ENCODE data around the gene GTF3C4.

The GTF3C4 gene

GRCh38 chr9:132672413-132672690, 2.1 kb downstream of the GTF3C4 start:
- Histone ChIP-seq H3K9me3 (ENCODE audit: control insufficient read depth, low read length) (no peaks in the 10 kb centered on the region), H3K36me3 (ENCODE audit: control insufficient read depth, insufficient read depth, low read length, severe bottlenecking) (no peaks in the 10 kb centered on the region), H3K4me1 (ENCODE audit: control insufficient read depth, insufficient read depth, low read length) (peaks cover 30% of the 10 kb centered on the region), H3K9ac (ENCODE audit: low read length) (no peak overlapping the region), H3K27me3 (replicated peaks; ENCODE audit: control insufficient read depth, insufficient read depth, low read length) (no peaks in the 10 kb centered on the region), H3K4me3 (ENCODE audit: low read length) (peak overlapping the region; percentile 86)
- peak; percentile 28 for DNase-seq (ENCODE audit: low read depth)

DNA sequence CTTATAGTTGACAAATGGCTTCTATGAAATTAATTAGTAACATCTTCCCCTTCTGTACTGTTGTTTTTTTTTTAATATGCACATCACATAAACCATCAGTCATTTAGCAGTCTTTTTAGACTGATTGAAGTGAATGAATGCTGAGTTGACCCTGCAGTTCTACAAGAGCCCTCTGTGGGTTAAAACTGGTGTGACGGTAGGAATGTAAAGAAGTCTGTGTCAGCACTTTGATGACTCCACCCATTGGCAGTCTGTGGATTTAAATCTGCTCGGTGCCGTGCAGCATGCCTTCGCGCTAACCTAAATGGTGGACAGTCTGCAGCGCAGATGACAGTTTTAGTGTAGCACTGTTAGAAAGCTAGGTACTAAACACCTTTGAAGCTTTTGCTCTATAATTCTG, 3.1 kb downstream of the GTF3C4 start:
- H3K27me3 ChIP-seq (replicated peaks; ENCODE audit: control insufficient read depth, insufficient read depth, low read length): no peaks in the 10 kb centered on the region
- no peak overlapping the region for H3K9ac ChIP-seq (ENCODE audit: low read length)
- DNase-seq (ENCODE audit: low read depth): peak; percentile 77
- H3K36me3 ChIP-seq (ENCODE audit: control insufficient read depth, insufficient read depth, low read length, severe bottlenecking): peaks cover 5% of the 10 kb centered on the region
- H3K4me3 ChIP-seq (ENCODE audit: low read length): peak overlapping the region; percentile 60
- no peaks in the 10 kb centered on the region for H3K9me3 ChIP-seq (ENCODE audit: control insufficient read depth, low read length)
- peaks cover 30% of the 10 kb centered on the region for H3K4me1 ChIP-seq (ENCODE audit: control insufficient read depth, insufficient read depth, low read length)

- Histone ChIP-seq H3K4me1 (ENCODE audit: control insufficient read depth, insufficient read depth, low read length) (peaks cover 30% of the 10 kb centered on the region), H3K9me3 (ENCODE audit: control insufficient read depth, low read length) (no peaks in the 10 kb centered on the region), H3K9ac (ENCODE audit: low read length) (no peak overlapping the region), H3K4me3 (ENCODE audit: low read length) (no peak overlapping the region), H3K27me3 (replicated peaks; ENCODE audit: control insufficient read depth, insufficient read depth, low read length) (no peaks in the 10 kb centered on the region), H3K36me3 (ENCODE audit: control insufficient read depth, insufficient read depth, low read length, severe bottlenecking) (peaks cover 17% of the 10 kb centered on the region)
- no peak for DNase-seq (ENCODE audit: low read depth)
These were observed 4.2 kb downstream of the GTF3C4 start for GRCh38 chr9:132674485-132674884.

- Histone ChIP-seq H3K27me3 (replicated peaks; ENCODE audit: control insufficient read depth, insufficient read depth, low read length) (no peaks in the 10 kb centered on the region), H3K9me3 (ENCODE audit: control insufficient read depth, low read length) (no peaks in the 10 kb centered on the region), H3K4me1 (ENCODE audit: control insufficient read depth, insufficient read depth, low read length) (peaks cover 14% of the 10 kb centered on the region), H3K4me3 (ENCODE audit: low read length) (no peak overlapping the region), H3K9ac (ENCODE audit: low read length) (no peak overlapping the region), H3K36me3 (ENCODE audit: control insufficient read depth, insufficient read depth, low read length, severe bottlenecking) (peaks cover 30% of the 10 kb centered on the region)
- no peak for DNase-seq (ENCODE audit: low read depth)
These were observed 7.7 kb downstream of the GTF3C4 start for GRCh38 chr9:132677976-132678375.

- Histone ChIP-seq H3K9ac (ENCODE audit: low read length) (no peak overlapping the region), H3K9me3 (ENCODE audit: control insufficient read depth, low read length) (no peaks in the 10 kb centered on the region), H3K36me3 (ENCODE audit: control insufficient read depth, insufficient read depth, low read length, severe bottlenecking) (peaks cover 50% of the 10 kb centered on the region), H3K4me3 (ENCODE audit: low read length) (no peak overlapping the region), H3K27me3 (replicated peaks; ENCODE audit: control insufficient read depth, insufficient read depth, low read length) (no peaks in the 10 kb centered on the region), H3K4me1 (ENCODE audit: control insufficient read depth, insufficient read depth, low read length) (no peaks in the 10 kb centered on the region)
- DNase-seq (ENCODE audit: low read depth): no peak
These were observed 9.8 kb downstream of the GTF3C4 start for GRCh38 chr9:132679946-132680625.

GRCh38 chr9:132681561-132681960, 11.3 kb downstream of the GTF3C4 start:
- Histone ChIP-seq H3K9me3 (ENCODE audit: control insufficient read depth, low read length) (no peaks in the 10 kb centered on the region), H3K4me1 (ENCODE audit: control insufficient read depth, insufficient read depth, low read length) (no peaks in the 10 kb centered on the region), H3K27me3 (replicated peaks; ENCODE audit: control insufficient read depth, insufficient read depth, low read length) (no peaks in the 10 kb centered on the region), H3K9ac (ENCODE audit: low read length) (no peak overlapping the region), H3K36me3 (ENCODE audit: control insufficient read depth, insufficient read depth, low read length, severe bottlenecking) (peaks cover 65% of the 10 kb centered on the region), H3K4me3 (ENCODE audit: low read length) (no peak overlapping the region)
- DNase-seq (ENCODE audit: low read depth): no peak

GRCh38 chr9:132683873-132684272, 13.6 kb downstream of the GTF3C4 start:
- Histone ChIP-seq H3K4me3 (ENCODE audit: low read length) (no peak overlapping the region), H3K9ac (ENCODE audit: low read length) (no peak overlapping the region), H3K4me1 (ENCODE audit: control insufficient read depth, insufficient read depth, low read length) (no peaks in the 10 kb centered on the region), H3K36me3 (ENCODE audit: control insufficient read depth, insufficient read depth, low read length, severe bottlenecking) (peaks cover 76% of the 10 kb centered on the region), H3K9me3 (ENCODE audit: control insufficient read depth, low read length) (no peaks in the 10 kb centered on the region), H3K27me3 (replicated peaks; ENCODE audit: control insufficient read depth, insufficient read depth, low read length) (no peaks in the 10 kb centered on the region)
- DNase-seq (ENCODE audit: low read depth): no peak

- Histone ChIP-seq H3K36me3 (ENCODE audit: control insufficient read depth, insufficient read depth, low read length, severe bottlenecking) (peaks cover 61% of the 10 kb centered on the region), H3K27me3 (replicated peaks; ENCODE audit: control insufficient read depth, insufficient read depth, low read length) (no peaks in the 10 kb centered on the region), H3K4me3 (ENCODE audit: low read length) (no peak overlapping the region), H3K4me1 (ENCODE audit: control insufficient read depth, insufficient read depth, low read length) (no peaks in the 10 kb centered on the region), H3K9ac (ENCODE audit: low read length) (no peak overlapping the region), H3K9me3 (ENCODE audit: control insufficient read depth, low read length) (no peaks in the 10 kb centered on the region)
- peak; percentile 55 for DNase-seq (ENCODE audit: low read depth)
These were observed 20.4 kb downstream of the GTF3C4 start for GRCh38 chr9:132690696-132691095.

- peaks cover 24% of the 10 kb centered on the region for H3K9me3 ChIP-seq (ENCODE audit: control insufficient read depth, low read length)
- peaks cover 29% of the 10 kb centered on the region for H3K36me3 ChIP-seq (ENCODE audit: control insufficient read depth, insufficient read depth, low read length, severe bottlenecking)
- DNase-seq (ENCODE audit: low read depth): no peak
- no peak overlapping the region for H3K4me3 ChIP-seq (ENCODE audit: low read length)
- no peak overlapping the region for H3K9ac ChIP-seq (ENCODE audit: low read length)
- H3K4me1 ChIP-seq (ENCODE audit: control insufficient read depth, insufficient read depth, low read length): no peaks in the 10 kb centered on the region
- no peaks in the 10 kb centered on the region for H3K27me3 ChIP-seq (replicated peaks; ENCODE audit: control insufficient read depth, insufficient read depth, low read length)
These were observed 23.9 kb downstream of the GTF3C4 start for GRCh38 chr9:132694144-132694543.

GRCh38 chr9:132697230-132697629, 27.0 kb downstream of the GTF3C4 start:
- Histone ChIP-seq H3K4me1 (ENCODE audit: control insufficient read depth, insufficient read depth, low read length) (no peaks in the 10 kb centered on the region), H3K27me3 (replicated peaks; ENCODE audit: control insufficient read depth, insufficient read depth, low read length) (no peaks in the 10 kb centered on the region), H3K9me3 (ENCODE audit: control insufficient read depth, low read length) (peaks cover 24% of the 10 kb centered on the region), H3K4me3 (ENCODE audit: low read length) (peak overlapping the region; percentile 9), H3K9ac (ENCODE audit: low read length) (no peak overlapping the region), H3K36me3 (ENCODE audit: control insufficient read depth, insufficient read depth, low read length, severe bottlenecking) (no peaks in the 10 kb centered on the region)
- no peak for DNase-seq (ENCODE audit: low read depth)

DNA sequence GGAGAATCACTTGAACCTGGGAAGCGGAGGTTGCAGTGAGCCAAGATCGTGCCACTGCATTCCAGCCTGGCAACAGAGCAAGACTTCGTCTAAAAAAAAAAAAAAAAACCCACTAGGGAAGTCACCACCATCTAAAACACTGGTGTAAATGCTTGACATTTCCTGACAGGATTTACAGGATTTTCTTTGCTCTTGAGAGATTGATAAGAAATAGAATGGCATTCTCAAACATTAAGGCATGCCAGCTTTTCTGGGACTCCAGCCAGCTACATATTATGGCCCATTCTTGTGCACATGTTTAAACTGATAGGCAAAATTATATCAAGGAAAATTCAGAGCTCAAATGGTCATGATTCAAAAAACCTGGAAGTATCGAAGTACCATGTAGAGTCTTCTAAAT, 28.7 kb downstream of the GTF3C4 start:
- peaks cover 24% of the 10 kb centered on the region for H3K9me3 ChIP-seq (ENCODE audit: control insufficient read depth, low read length)
- H3K4me1 ChIP-seq (ENCODE audit: control insufficient read depth, insufficient read depth, low read length): no peaks in the 10 kb centered on the region
- no peak overlapping the region for H3K4me3 ChIP-seq (ENCODE audit: low read length)
- H3K27me3 ChIP-seq (replicated peaks; ENCODE audit: control insufficient read depth, insufficient read depth, low read length): peaks cover 4% of the 10 kb centered on the region
- DNase-seq (ENCODE audit: low read depth): peak; percentile 27
- H3K9ac ChIP-seq (ENCODE audit: low read length): no peak overlapping the region
- no peaks in the 10 kb centered on the region for H3K36me3 ChIP-seq (ENCODE audit: control insufficient read depth, insufficient read depth, low read length, severe bottlenecking)

- no peak overlapping the region for H3K9ac ChIP-seq (ENCODE audit: low read length)
- H3K9me3 ChIP-seq (ENCODE audit: control insufficient read depth, low read length): peaks cover 24% of the 10 kb centered on the region
- no peaks in the 10 kb centered on the region for H3K4me1 ChIP-seq (ENCODE audit: control insufficient read depth, insufficient read depth, low read length)
- H3K36me3 ChIP-seq (ENCODE audit: control insufficient read depth, insufficient read depth, low read length, severe bottlenecking): no peaks in the 10 kb centered on the region
- DNase-seq (ENCODE audit: low read depth): peak; percentile 51
- no peak overlapping the region for H3K4me3 ChIP-seq (ENCODE audit: low read length)
- H3K27me3 ChIP-seq (replicated peaks; ENCODE audit: control insufficient read depth, insufficient read depth, low read length): peaks cover 4% of the 10 kb centered on the region
These were observed 29.7 kb downstream of the GTF3C4 start for GRCh38 chr9:132699956-132700355.

All from adipocyte (in vitro differentiated cells).